Upper lobe of left lung (tissue), 6 donors: ENCODE data around the gene ZNF860. TPM values are rescaled to one million over a fixed set of nuclear protein-coding genes. Genes with fewer than 3 reads are reported as not detected.
A peak's percentile ranks its signal among the peaks of the same experiment; 100 is the strongest.

ENCODE experiments used
- ATAC-seq, 2 donors: fragments of 200-7000 bp; cut with Tn5 transposase; one replicate each; pipeline ENCODE4 v1.9.1; 2022; ENCODE audit warnings: mild to moderate bottlenecking in 2 of 2, moderate library complexity in 2 of 2; ENCODE audit not compliant: low FRiP score in 2 of 2
- DNase-seq, 2 donors: peaks; one replicate each; pipeline ENCODE4 v3.0.0-alpha.2; 2019 to 2020
- H3K27ac ChIP-seq, 4 donors: fragments of 200-600 bp; sonication (generic); one replicate each; pipeline ENCODE4 v1.5.1; 2016 to 2019
- H3K27me3 ChIP-seq, 4 donors: fragments of 200-600 bp; sonication (generic); one replicate each; pipeline ENCODE4 v1.5.1; 2017 to 2019
- H3K36me3 ChIP-seq, 4 donors: fragments of 200-600 bp; sonication (generic); one replicate each; pipeline ENCODE4 v1.5.1; 2016 to 2019
- H3K4me1 ChIP-seq, 4 donors: fragments of 200-600 bp; sonication (generic); one replicate each; pipeline ENCODE4 v1.5.1; 2018 to 2019
- H3K4me3 ChIP-seq, 4 donors: fragments of 200-600 bp; sonication (generic); one replicate each; pipeline ENCODE4 v1.5.1; 2017 to 2019; ENCODE audit warnings: mild to moderate bottlenecking in 2 of 4, moderate library complexity in 1 of 4
- H3K9me3 ChIP-seq, 4 donors: fragments of 200-600 bp; sonication (generic); one replicate each; pipeline ENCODE4 v1.5.1; 2018 to 2019
- EP300 ChIP-seq, 4 donors: sonication (generic); formaldehyde crosslinking; IDR thresholded peaks; one replicate each; pipeline ENCODE4 v1.5.1; 2017; ENCODE audit warnings: antibody characterized with exemption in 4 of 4, control low read depth in 2 of 4
- POLR2A ChIP-seq, 4 donors: fragments of 450-650 bp; IDR thresholded peaks; one replicate each; pipeline ENCODE4 v1.5.1; 2016 to 2017; ENCODE audit warnings: antibody characterized with exemption in 4 of 4, mild to moderate bottlenecking in 2 of 4
- POLR2AphosphoS5 ChIP-seq, 2 donors: sonication (generic); formaldehyde crosslinking; IDR thresholded peaks; one replicate each; pipeline ENCODE4 v1.5.1; 2017; ENCODE audit warnings: antibody characterized with exemption in 2 of 2
- WGBS, 2 donors: methylation state at CpG; one replicate each; pipeline ENCODE4 v1.1.5; 2017 to 2018; 5-methylcytosine and 5-hydroxymethylcytosine counted together
- total RNA-seq, 6 donors: library from RNA; depleted of rRNA in 4 of 6; stranded (reverse); fragments of >200 nt in 4 of 6; gene quantifications; one replicate each; pipeline versions ENCODE4 v1.1.0 to v1.2.1, GENCODE V29; 2016 to 2021
- TF ChIP-seq, protein P1 (sequence below), 6 experiments: fragments of 450-650 bp in 4 of 6; fragments of 200-600 bp in 2 of 6; sonication (generic) in 2 of 6; IDR thresholded peaks; one replicate each; pipeline ENCODE4 v1.5.1; 2016 to 2019; ENCODE audit warnings: antibody characterized with exemption in 6 of 6
- donor health status: DM: no; HTN: no; CAD: no; lungs with moderate emphysema.
- donor health status: DM: no; HTN: yes; CAD: no; lungs with severe emphysema.

ZNF860 gene
- total RNA-seq, 6 donors from 2014 or later = 1.0 to 2.6 (median 1.2) TPM; not detected in 1

DNA sequence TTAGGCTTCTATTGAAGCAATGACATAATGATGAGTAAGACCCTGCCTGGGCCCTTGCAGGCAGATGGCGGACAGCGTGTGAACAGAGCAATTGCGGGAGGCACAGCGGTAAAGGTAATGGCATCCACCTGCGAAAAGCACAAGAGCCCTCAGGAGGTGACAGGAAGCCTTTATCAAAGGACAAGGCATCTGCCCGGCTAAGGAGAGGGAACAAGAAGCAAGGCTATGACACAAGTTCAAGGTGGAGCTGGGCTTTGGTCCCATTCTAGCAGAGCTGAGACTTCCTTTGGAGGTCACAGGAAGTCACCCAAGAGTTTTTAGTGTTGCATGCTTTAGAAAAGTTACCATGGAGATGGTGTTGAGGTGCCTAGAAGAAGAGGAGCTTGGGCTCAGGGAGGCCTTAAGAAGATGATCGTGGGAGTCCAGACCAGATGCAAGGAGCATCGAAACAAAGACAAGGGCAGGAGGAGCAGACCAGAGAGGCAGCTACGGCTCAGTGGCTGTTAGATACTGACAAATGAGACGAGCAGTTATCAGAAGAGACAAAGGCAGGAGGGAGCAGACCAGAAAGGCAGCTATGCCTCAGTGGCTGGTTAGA lies 35.0 kb upstream of the ZNF860 start:
- H3K4me3 ChIP-seq = no peak overlapping the region
- DNase-seq = no peak
- H3K36me3 ChIP-seq = no peaks in the 10 kb centered on the region
- H3K27me3 ChIP-seq = no peaks in the 10 kb centered on the region
- H3K4me1 ChIP-seq = peaks cover 0 to 5% (median 0%) of the 10 kb centered on the region in 4 donors
- TF ChIP-seq POLR2A (IDR thresholded peaks at IDR 0.05) (no peak), EP300 (IDR thresholded peaks at IDR 0.05) (no peak), POLR2AphosphoS5 (IDR thresholded peaks at IDR 0.05) (no peak)
- TF ChIP-seq, protein P1, sequence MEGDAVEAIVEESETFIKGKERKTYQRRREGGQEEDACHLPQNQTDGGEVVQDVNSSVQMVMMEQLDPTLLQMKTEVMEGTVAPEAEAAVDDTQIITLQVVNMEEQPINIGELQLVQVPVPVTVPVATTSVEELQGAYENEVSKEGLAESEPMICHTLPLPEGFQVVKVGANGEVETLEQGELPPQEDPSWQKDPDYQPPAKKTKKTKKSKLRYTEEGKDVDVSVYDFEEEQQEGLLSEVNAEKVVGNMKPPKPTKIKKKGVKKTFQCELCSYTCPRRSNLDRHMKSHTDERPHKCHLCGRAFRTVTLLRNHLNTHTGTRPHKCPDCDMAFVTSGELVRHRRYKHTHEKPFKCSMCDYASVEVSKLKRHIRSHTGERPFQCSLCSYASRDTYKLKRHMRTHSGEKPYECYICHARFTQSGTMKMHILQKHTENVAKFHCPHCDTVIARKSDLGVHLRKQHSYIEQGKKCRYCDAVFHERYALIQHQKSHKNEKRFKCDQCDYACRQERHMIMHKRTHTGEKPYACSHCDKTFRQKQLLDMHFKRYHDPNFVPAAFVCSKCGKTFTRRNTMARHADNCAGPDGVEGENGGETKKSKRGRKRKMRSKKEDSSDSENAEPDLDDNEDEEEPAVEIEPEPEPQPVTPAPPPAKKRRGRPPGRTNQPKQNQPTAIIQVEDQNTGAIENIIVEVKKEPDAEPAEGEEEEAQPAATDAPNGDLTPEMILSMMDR (IDR thresholded peaks at IDR 0.05) = no peak
- ATAC-seq = peak in 1 of 2 donors; percentile 55
- 90 to 91% methylated on average over 10 of the region's 10 CpGs for WGBS, 2 donors
- no peak overlapping the region for H3K27ac ChIP-seq
- no peaks in the 10 kb centered on the region for H3K9me3 ChIP-seq

DNA sequence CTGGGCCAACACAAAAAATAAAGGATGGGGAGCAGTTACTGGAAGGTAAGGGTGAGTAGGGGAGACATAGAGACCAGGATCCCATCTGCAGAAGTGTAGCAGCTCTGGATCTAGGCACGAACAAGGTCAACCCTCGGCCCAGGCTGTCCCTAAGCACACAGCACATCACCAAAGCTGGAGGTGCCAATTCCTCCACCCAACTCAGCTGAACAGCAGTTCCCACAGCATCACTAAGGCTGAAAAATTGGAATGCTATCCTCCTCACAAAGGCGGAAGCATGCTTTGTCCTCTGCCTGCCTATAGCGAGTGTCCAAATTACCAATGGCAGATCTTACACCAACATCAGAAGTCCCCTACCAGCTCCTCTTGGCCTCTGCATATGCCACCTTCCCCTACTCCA lies 34.4 kb upstream of the ZNF860 start:
- Histone ChIP-seq H3K36me3 (no peaks in the 10 kb centered on the region), H3K9me3 (no peaks in the 10 kb centered on the region), H3K27ac (no peak overlapping the region), H3K4me3 (no peak overlapping the region), H3K4me1 (peaks cover 0 to 4% (median 0%) of the 10 kb centered on the region in 4 donors), H3K27me3 (no peaks in the 10 kb centered on the region)
- no peak for TF ChIP-seq POLR2A (IDR thresholded peaks at IDR 0.05)
- TF ChIP-seq, protein P1 (IDR thresholded peaks at IDR 0.05) = no peak
- TF ChIP-seq EP300 (IDR thresholded peaks at IDR 0.05) = no peak
- no peak for TF ChIP-seq POLR2AphosphoS5 (IDR thresholded peaks at IDR 0.05)
- 95 to 96% methylated on average over 4 of the region's 4 CpGs for WGBS, 2 donors
- ATAC-seq (peak in 1 of 2 donors; percentile 29), DNase-seq (no peak)

DNA sequence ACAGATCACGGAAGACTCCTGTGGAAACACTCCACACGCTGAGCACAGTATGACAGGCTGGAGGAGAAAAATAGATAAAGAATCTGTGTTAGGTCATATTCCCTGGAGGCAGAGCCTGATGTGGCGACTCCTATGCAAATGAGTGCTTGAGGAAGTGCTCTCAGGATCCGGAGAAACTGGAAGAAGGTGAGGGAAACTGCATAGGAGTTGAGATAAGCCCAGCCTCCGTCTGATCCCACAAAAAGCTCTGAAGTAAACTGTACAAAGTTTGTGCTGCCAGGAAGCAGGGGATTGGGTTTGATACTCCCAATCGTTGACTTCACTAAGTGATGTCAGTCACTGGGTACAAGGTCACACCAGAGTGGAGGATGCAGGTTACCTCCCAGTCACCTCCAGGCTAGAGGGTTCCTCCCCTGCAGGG lies 33.9 kb upstream of the ZNF860 start:
- 52 to 62% methylated on average over 6 of the region's 6 CpGs for WGBS, 2 donors
- Histone ChIP-seq H3K4me3 (no peak overlapping the region), H3K27ac (no peak overlapping the region), H3K36me3 (no peaks in the 10 kb centered on the region), H3K27me3 (no peaks in the 10 kb centered on the region), H3K4me1 (peaks cover 0 to 4% (median 0%) of the 10 kb centered on the region in 4 donors), H3K9me3 (no peaks in the 10 kb centered on the region)
- DNase-seq (no peak), ATAC-seq (peak; percentile 14 to 40)
- TF ChIP-seq, protein P1 (IDR thresholded peaks at IDR 0.05) = no peak
- TF ChIP-seq EP300 (IDR thresholded peaks at IDR 0.05) (no peak), POLR2AphosphoS5 (IDR thresholded peaks at IDR 0.05) (no peak), POLR2A (IDR thresholded peaks at IDR 0.05) (no peak)

DNA sequence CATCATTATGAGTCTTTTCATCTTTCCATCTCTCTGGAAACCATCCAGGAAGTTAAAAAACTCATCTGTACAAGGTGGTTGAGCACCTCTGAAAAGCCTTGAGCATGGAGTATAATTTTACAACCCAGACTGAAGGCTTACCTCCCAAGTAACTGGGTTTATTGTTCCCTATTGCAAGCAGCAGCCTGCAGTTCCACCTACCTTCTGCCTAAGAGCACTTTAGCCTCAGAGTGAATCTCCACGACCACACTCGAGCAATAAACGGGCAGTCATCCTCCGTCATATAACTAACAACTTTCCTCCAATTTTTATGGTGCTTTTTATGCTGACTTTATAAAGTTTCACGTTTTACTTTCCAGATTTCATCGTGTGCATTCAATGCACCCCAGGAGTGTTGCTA lies 33.3 kb upstream of the ZNF860 start:
- TF ChIP-seq EP300 (IDR thresholded peaks at IDR 0.05) = no peak
- TF ChIP-seq, protein P1 (IDR thresholded peaks at IDR 0.05) = no peak
- TF ChIP-seq POLR2AphosphoS5 (IDR thresholded peaks at IDR 0.05) = no peak
- TF ChIP-seq POLR2A (IDR thresholded peaks at IDR 0.05) = no peak
- H3K4me3 ChIP-seq = no peak overlapping the region
- WGBS, 2 donors = 83 to 85% methylated on average over 6 of the region's 6 CpGs
- no peak overlapping the region for H3K27ac ChIP-seq
- no peaks in the 10 kb centered on the region for H3K36me3 ChIP-seq
- H3K27me3 ChIP-seq = no peaks in the 10 kb centered on the region
- no peaks in the 10 kb centered on the region for H3K9me3 ChIP-seq
- H3K4me1 ChIP-seq = peaks cover 0 to 4% (median 0%) of the 10 kb centered on the region in 4 donors
- no peak for DNase-seq
- ATAC-seq = no peak

DNA sequence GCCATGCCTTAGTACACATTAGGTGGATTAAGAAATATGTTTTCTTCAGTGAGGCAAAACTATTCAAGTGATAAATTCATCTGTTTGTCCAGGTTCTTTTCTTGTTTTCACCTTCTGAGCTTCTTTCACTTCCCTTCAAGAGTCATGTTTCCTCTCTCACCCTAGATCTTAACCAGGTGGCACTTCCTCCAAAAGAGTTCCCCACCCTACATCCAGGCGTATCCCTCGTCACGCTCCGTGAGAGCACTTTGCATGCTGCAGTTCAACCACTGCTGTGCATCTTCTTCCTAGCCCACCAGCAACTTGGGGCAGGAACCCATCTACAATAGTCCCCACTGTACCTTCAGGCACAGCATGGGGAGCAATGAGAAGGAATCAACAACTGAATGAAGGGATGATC lies 29.3 kb upstream of the ZNF860 start:
- Histone ChIP-seq H3K4me1 (no peaks in the 10 kb centered on the region), H3K4me3 (no peak overlapping the region), H3K27ac (no peak overlapping the region), H3K27me3 (no peaks in the 10 kb centered on the region), H3K36me3 (no peaks in the 10 kb centered on the region), H3K9me3 (peaks cover 0 to 8% (median 7%) of the 10 kb centered on the region in 4 donors)
- no peak for TF ChIP-seq POLR2A (IDR thresholded peaks at IDR 0.05)
- TF ChIP-seq POLR2AphosphoS5 (IDR thresholded peaks at IDR 0.05) = no peak
- no peak for TF ChIP-seq EP300 (IDR thresholded peaks at IDR 0.05)
- TF ChIP-seq, protein P1 (IDR thresholded peaks at IDR 0.05) = no peak
- 82 to 96% methylated on average over 4 of the region's 4 CpGs for WGBS, 2 donors
- no peak for ATAC-seq
- no peak for DNase-seq
